ENCODE data around the gene TTLL6.

TTLL6 gene

GRCh38 chr17:48735062-48735351, 82.0 kb downstream of the TTLL6 start:
- DNase-seq, result no peak

GRCh38 chr17:48734333-48735061, 82.5 kb downstream of the TTLL6 start:
- no peak for DNase-seq

GRCh38 chr17:48733632-48734328, 83.2 kb downstream of the TTLL6 start:
- DNase-seq, result no peak

GRCh38 chr17:48732688-48733629, 84.1 kb downstream of the TTLL6 start:
- DNase-seq, result no peak

- DNase-seq, result no peak
Observed at GRCh38 chr17:48731355-48731754, 85.7 kb downstream of the TTLL6 start.

GRCh38 chr17:48730240-48730550, 86.8 kb downstream of the TTLL6 start:
- no peak for DNase-seq

GRCh38 chr17:48729335-48730239, 87.4 kb downstream of the TTLL6 start:
- DNase-seq, result no peak

GRCh38 chr17:48728232-48729231, 88.5 kb downstream of the TTLL6 start, which contains the start of gene HOXB13:
Gene HOXB13 (minus strand): TSS chr17:48728750. CDS start chr17:48728593, 157 bp downstream.
- DNase-seq, result no peak

GRCh38 chr17:48727415-48728175, 89.4 kb downstream of the TTLL6 start:
- DNase-seq, result no peak

GRCh38 chr17:48726916-48727286, 90.1 kb downstream of the TTLL6 start:
- DNase-seq, result no peak

- DNase-seq, result no peak
Observed at GRCh38 chr17:48726114-48726915, 90.7 kb downstream of the TTLL6 start.

- DNase-seq, result no peak
Observed at GRCh38 chr17:48725288-48726064, 91.6 kb downstream of the TTLL6 start.

GRCh38 chr17:48725004-48725287, 92.1 kb downstream of the TTLL6 start:
- DNase-seq, result no peak

- DNase-seq, result peak in 1 of 2 experiments; percentile 60
Observed at GRCh38 chr17:48724251-48725003, 92.6 kb downstream of the TTLL6 start.

- DNase-seq, result no peak
Observed at GRCh38 chr17:48723423-48724250, 93.4 kb downstream of the TTLL6 start.

GRCh38 chr17:48722915-48723422, 94.1 kb downstream of the TTLL6 start, which contains the start of gene PRAC2:
Gene PRAC2 (plus strand): TSS chr17:48723185. CDS start chr17:48724411, 1,226 bp downstream.
- no peak for DNase-seq
